Activated CD4-positive, alpha-beta T cell treated with anti-CD3 and anti-CD28 coated beads, Interleukin-2, amount 10 ng/mL, durations not matched to agents 7 days and 5 days (primary cell): Measurements from ENCODE around the gene RSU1. TPM values are rescaled to one million over a fixed set of nuclear protein-coding genes. Genes with fewer than 3 reads are reported as not detected.
A peak's percentile ranks its signal among the peaks of the same experiment; 100 is the strongest.

Source experiments
- CTCF ChIA-PET: fragments of 350-600 bp; sonication (Branson Sonifier 250); formaldehyde crosslinking; loops from one replicate; lab custom pipeline; 2021; ENCODE audit warnings: antibody characterized with exemption; lab: Charles Lee
- POLR2A ChIA-PET: fragments of 350-600 bp; sonication (Branson Sonifier 250); formaldehyde crosslinking; loops from one replicate; lab custom pipeline; 2021; ENCODE audit warnings: antibody characterized with exemption; lab: Charles Lee
- DNase-seq: peaks from one replicate; pipeline ENCODE4 v3.0.0-alpha.2; 2020
- H3K27ac Mint-ChIP-seq: one replicate; pipeline ENCODE4 v1.8.0; 2021; ENCODE audit warnings: mild to moderate bottlenecking, moderate library complexity, mixed read lengths
- H3K27me3 Mint-ChIP-seq: one replicate; pipeline ENCODE4 v1.8.0; 2021; ENCODE audit warnings: mixed read lengths
- H3K36me3 Mint-ChIP-seq: one replicate; pipeline ENCODE4 v1.8.0; 2021; ENCODE audit warnings: low read depth, mixed read lengths
- H3K4me1 Mint-ChIP-seq: one replicate; pipeline ENCODE4 v1.8.0; 2021; ENCODE audit warnings: mixed read lengths
- H3K4me3 Mint-ChIP-seq: one replicate; pipeline ENCODE4 v1.8.0; 2021; ENCODE audit warnings: mild to moderate bottlenecking, moderate library complexity, mixed read lengths
- H3K9me3 Mint-ChIP-seq: one replicate; pipeline ENCODE4 v1.8.0; 2021; ENCODE audit warnings: mixed read lengths
- total RNA-seq, 2 experiments: library from RNA; stranded (reverse); gene quantifications; one replicate each; pipeline ENCODE4 v1.2.3, GENCODE V29; 2021

Gene RSU1
- total RNA-seq, 2 experiments from 2014 or later: 79.5 to 106 TPM

DNA sequence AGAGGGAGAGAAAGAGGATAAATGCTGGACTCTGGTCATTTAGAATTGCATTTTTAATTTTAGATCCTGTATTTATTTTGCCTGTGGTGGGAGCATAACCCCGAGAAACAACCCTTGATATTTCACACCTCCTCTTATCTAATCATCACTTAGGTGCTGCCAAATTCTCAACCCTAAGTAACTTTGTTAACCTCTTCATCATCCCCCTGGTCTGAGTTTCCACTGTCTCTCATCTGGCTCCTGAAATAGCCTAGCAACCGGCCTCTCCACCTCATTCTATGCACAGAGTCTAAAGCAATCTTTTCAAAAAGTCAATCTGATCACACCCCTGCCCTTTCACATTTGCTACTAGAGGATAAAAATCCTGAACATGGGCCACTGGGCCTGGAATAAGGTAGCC, 177.1 kb downstream of the RSU1 start:
- Mint-ChIP-seq H3K4me3 (no peak overlapping the region), H3K27me3 (no peaks in the 10 kb centered on the region), H3K36me3 (no peaks in the 10 kb centered on the region), H3K27ac (no peak overlapping the region), H3K4me1 (peaks cover 2% of the 10 kb centered on the region), H3K9me3 (no peaks in the 10 kb centered on the region)
- POLR2A ChIA-PET: no interaction called here
- no peak for DNase-seq
- CTCF ChIA-PET: no interaction called here

GRCh38 chr10:16639471-16639870, 177.8 kb downstream of the RSU1 start:
- CTCF ChIA-PET: no interaction called here
- POLR2A ChIA-PET: no interaction called here
- Mint-ChIP-seq H3K27ac (no peak overlapping the region), H3K4me3 (no peak overlapping the region), H3K36me3 (no peaks in the 10 kb centered on the region), H3K9me3 (no peaks in the 10 kb centered on the region), H3K27me3 (no peaks in the 10 kb centered on the region), H3K4me1 (peaks cover 1% of the 10 kb centered on the region)
- DNase-seq: no peak

GRCh38 chr10:16632996-16633395, 184.2 kb downstream of the RSU1 start:
- no peak overlapping the region for H3K27ac Mint-ChIP-seq
- H3K4me1 Mint-ChIP-seq: no peaks in the 10 kb centered on the region
- ChIA-PET POLR2A (no interaction called here), CTCF (interaction anchor here (1.1 kb wide), 1 partner anchor 14 kb away, joined by 3 read pairs; no protein-coding TSS in a partner anchor)
- no peaks in the 10 kb centered on the region for H3K9me3 Mint-ChIP-seq
- no peak for DNase-seq
- no peak overlapping the region for H3K4me3 Mint-ChIP-seq
- no peaks in the 10 kb centered on the region for H3K27me3 Mint-ChIP-seq
- peaks cover 3% of the 10 kb centered on the region for H3K36me3 Mint-ChIP-seq

- H3K36me3 Mint-ChIP-seq: peaks cover 2% of the 10 kb centered on the region
- peaks cover 19% of the 10 kb centered on the region for H3K9me3 Mint-ChIP-seq
- ChIA-PET POLR2A (no interaction called here), CTCF (no interaction called here)
- H3K4me1 Mint-ChIP-seq: no peaks in the 10 kb centered on the region
- no peak overlapping the region for H3K4me3 Mint-ChIP-seq
- DNase-seq: no peak
- H3K27me3 Mint-ChIP-seq: no peaks in the 10 kb centered on the region
- no peak overlapping the region for H3K27ac Mint-ChIP-seq
Observed at GRCh38 chr10:16626697-16627096, 190.5 kb downstream of the RSU1 start.

GRCh38 chr10:16612981-16613355, 204.3 kb downstream of the RSU1 start:
- Mint-ChIP-seq H3K4me1 (no peaks in the 10 kb centered on the region), H3K4me3 (no peak overlapping the region), H3K36me3 (no peaks in the 10 kb centered on the region), H3K9me3 (peaks cover 18% of the 10 kb centered on the region), H3K27me3 (no peaks in the 10 kb centered on the region), H3K27ac (no peak overlapping the region)
- POLR2A ChIA-PET: no interaction called here
- no peak for DNase-seq
- CTCF ChIA-PET: interaction anchor here (0.7 to 1.4 kb wide), 2 partner anchors 11 to 57 kb away, joined by 3 to 4 read pairs; no protein-coding TSS in a partner anchor

GRCh38 chr10:16612115-16612980, 204.9 kb downstream of the RSU1 start:
- peak; percentile 40 for DNase-seq
- Mint-ChIP-seq H3K4me3 (no peak overlapping the region), H3K27ac (no peak overlapping the region), H3K27me3 (no peaks in the 10 kb centered on the region), H3K9me3 (peaks cover 18% of the 10 kb centered on the region), H3K4me1 (no peaks in the 10 kb centered on the region), H3K36me3 (no peaks in the 10 kb centered on the region)
- CTCF ChIA-PET: interaction anchor here (0.7 to 1.4 kb wide), 2 partner anchors 12 to 58 kb away, joined by 3 to 4 read pairs; no protein-coding TSS in a partner anchor
- POLR2A ChIA-PET: no interaction called here

GRCh38 chr10:16611037-16611436, 206.2 kb downstream of the RSU1 start:
- Mint-ChIP-seq H3K36me3 (no peaks in the 10 kb centered on the region), H3K4me3 (no peak overlapping the region), H3K9me3 (peaks cover 10% of the 10 kb centered on the region), H3K27ac (no peak overlapping the region), H3K27me3 (no peaks in the 10 kb centered on the region), H3K4me1 (no peaks in the 10 kb centered on the region)
- DNase-seq: no peak
- ChIA-PET POLR2A (no interaction called here), CTCF (no interaction called here)

GRCh38 chr10:16609211-16609610, 208.0 kb downstream of the RSU1 start:
- no peak for DNase-seq
- POLR2A ChIA-PET: no interaction called here
- CTCF ChIA-PET: interaction anchor here (0.5 to 1.2 kb wide), 2 partner anchors 10 to 466 kb away, joined by 3 read pairs; no protein-coding TSS in a partner anchor
- Mint-ChIP-seq H3K9me3 (no peaks in the 10 kb centered on the region), H3K36me3 (no peaks in the 10 kb centered on the region), H3K4me3 (no peak overlapping the region), H3K27ac (no peak overlapping the region), H3K4me1 (no peaks in the 10 kb centered on the region), H3K27me3 (no peaks in the 10 kb centered on the region)

GRCh38 chr10:16606923-16607322, 210.3 kb downstream of the RSU1 start:
- CTCF ChIA-PET: no interaction called here

DNA sequence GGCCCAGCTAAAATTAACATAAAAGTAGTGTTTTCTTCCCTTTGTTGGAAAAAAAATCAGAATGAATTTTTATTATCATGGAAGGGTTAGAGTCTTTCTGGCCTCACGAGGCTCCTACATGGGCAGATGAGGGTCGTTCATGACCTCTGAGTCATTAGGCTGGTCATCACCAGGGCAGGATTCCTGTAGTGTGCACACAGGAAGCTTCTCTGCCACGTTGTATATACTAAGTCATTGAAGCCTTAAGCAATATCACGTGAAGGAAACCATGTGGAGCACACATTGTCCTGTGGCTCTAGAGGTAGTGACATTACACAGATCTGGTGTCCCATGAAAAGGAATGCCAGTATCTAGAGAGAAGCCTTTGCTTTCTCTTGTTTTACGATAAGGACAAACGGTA, 210.8 kb downstream of the RSU1 start:
- CTCF ChIA-PET: no interaction called here
- H3K4me3 Mint-ChIP-seq: no peak overlapping the region
- no peaks in the 10 kb centered on the region for H3K27me3 Mint-ChIP-seq
- no peak overlapping the region for H3K27ac Mint-ChIP-seq
- POLR2A ChIA-PET: no interaction called here
- no peaks in the 10 kb centered on the region for H3K4me1 Mint-ChIP-seq
- no peaks in the 10 kb centered on the region for H3K36me3 Mint-ChIP-seq
- no peaks in the 10 kb centered on the region for H3K9me3 Mint-ChIP-seq
- DNase-seq: no peak

More at GRCh38 chr10:16606923-16607322, 210.3 kb downstream of the RSU1 start:
- POLR2A ChIA-PET: no interaction called here
- Mint-ChIP-seq H3K4me1 (no peaks in the 10 kb centered on the region), H3K27ac (no peak overlapping the region), H3K36me3 (no peaks in the 10 kb centered on the region), H3K9me3 (no peaks in the 10 kb centered on the region), H3K4me3 (no peak overlapping the region), H3K27me3 (no peaks in the 10 kb centered on the region)
- DNase-seq: no peak

DNA sequence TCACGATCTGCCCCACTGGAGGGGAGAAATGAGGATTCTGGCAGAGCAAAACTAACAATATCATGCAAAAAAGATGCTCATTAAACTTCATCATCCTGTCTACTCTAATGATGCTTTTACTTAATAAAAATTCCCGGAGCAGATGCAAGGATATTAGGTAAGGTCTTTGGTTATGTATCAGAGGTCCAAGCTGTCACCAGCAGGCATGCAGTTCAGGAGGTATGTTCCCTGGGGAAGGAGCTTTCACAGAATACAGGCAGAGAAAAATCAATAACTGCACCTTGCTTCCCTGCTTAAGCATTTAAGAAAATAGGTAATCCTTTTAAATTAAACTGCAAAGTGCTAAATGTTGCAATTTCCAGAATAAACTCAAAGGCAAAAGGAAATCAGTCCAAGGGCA, 213.9 kb downstream of the RSU1 start:
- no peak for DNase-seq
- H3K4me1 Mint-ChIP-seq: no peaks in the 10 kb centered on the region
- H3K27me3 Mint-ChIP-seq: no peaks in the 10 kb centered on the region
- no peak overlapping the region for H3K4me3 Mint-ChIP-seq
- H3K9me3 Mint-ChIP-seq: no peaks in the 10 kb centered on the region
- H3K27ac Mint-ChIP-seq: no peak overlapping the region
- H3K36me3 Mint-ChIP-seq: no peaks in the 10 kb centered on the region
- ChIA-PET POLR2A (no interaction called here), CTCF (no interaction called here)

GRCh38 chr10:16602104-16602775, 215.0 kb downstream of the RSU1 start:
- no peak for DNase-seq
- no peaks in the 10 kb centered on the region for H3K27me3 Mint-ChIP-seq
- no peaks in the 10 kb centered on the region for H3K9me3 Mint-ChIP-seq
- no peaks in the 10 kb centered on the region for H3K4me1 Mint-ChIP-seq
- H3K27ac Mint-ChIP-seq: no peak overlapping the region
- CTCF ChIA-PET: no interaction called here
- POLR2A ChIA-PET: no interaction called here
- H3K4me3 Mint-ChIP-seq: no peak overlapping the region
- H3K36me3 Mint-ChIP-seq: no peaks in the 10 kb centered on the region

GRCh38 chr10:16599662-16600061, 217.6 kb downstream of the RSU1 start:
- H3K36me3 Mint-ChIP-seq: no peaks in the 10 kb centered on the region
- ChIA-PET POLR2A (no interaction called here), CTCF (interaction anchor here (0.6 to 2.3 kb wide), 4 partner anchors 10 to 742 kb away, joined by 3 to 5 read pairs (median 4); no protein-coding TSS in a partner anchor)
- H3K27ac Mint-ChIP-seq: no peak overlapping the region
- H3K9me3 Mint-ChIP-seq: peaks cover 8% of the 10 kb centered on the region
- H3K4me3 Mint-ChIP-seq: no peak overlapping the region
- H3K27me3 Mint-ChIP-seq: no peaks in the 10 kb centered on the region
- DNase-seq: no peak
- H3K4me1 Mint-ChIP-seq: no peaks in the 10 kb centered on the region
